Amniotic stem cell (primary cell): ENCODE results near the gene CSH1.
A peak's percentile ranks its signal among the peaks of the same experiment; 100 is the strongest.
"Not testable (repeated sequence)": the region's sequence is repeated elsewhere in the genome, so short reads cannot be mapped to it uniquely, and the experiment has no call there.

Source experiments
- DNase-seq: peaks from one replicate; lab custom pipeline; 2025; lab: John Stamatoyannopoulos, UW

The CSH1 gene

DNA sequence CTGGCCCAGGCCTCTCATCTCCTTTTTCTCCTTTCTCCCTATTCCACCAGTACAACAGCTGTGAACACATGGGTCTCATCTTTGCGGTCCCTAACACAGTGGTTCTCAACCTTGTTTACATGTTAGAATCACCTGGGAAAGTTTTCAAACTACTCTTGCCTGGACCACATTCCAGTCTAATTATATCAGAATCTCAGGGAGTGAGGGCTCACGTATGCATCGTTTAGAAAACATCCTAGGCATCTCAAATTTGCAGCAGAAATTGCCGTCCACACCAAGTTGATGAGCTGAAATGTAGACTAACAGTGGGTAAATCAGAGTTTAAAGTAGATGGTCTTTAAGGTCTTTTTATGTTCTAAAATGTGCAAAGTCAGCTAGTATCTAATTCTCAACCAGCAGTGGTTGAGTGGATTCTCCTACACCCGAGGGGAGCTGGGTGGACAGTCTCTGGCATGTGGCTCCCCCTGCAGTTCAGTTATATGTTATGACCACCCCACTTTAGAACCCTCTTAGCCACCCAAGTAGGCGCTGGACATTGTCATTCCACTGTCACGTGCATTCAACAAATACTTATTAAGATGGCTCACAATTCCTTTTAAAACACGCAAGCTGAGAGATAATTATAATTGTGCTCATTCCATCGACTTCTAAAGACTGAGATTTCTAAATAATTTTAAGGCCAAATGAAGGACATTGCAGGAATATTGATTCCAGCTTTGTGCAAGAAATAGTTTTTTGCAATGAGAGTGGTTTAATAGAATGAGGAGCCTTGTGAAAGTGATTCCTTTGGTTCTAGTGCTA, 26.7 kb downstream of the CSH1 start:
- not testable (repeated sequence) for DNase-seq

DNA sequence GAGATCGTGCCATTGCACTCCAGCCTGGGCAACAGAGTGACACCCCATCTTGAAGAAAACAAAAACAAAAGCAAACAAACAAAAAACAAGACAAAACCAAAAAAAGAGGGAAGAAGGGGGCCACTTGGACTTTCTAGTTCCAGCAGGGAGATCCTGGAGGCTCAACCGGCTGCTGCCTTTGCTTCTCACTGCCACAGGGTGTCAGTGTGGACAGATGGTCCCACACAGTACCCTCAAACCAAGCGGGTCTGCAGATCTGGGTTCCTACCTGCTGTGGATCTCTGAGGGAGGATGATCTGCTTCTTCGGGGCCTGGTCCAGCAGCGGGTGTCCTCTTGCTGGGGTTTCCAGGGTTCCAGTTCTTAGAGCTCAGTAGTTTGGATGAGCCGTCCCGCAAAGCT, 29.7 kb downstream of the CSH1 start:
- DNase-seq, result not testable (repeated sequence)

DNA sequence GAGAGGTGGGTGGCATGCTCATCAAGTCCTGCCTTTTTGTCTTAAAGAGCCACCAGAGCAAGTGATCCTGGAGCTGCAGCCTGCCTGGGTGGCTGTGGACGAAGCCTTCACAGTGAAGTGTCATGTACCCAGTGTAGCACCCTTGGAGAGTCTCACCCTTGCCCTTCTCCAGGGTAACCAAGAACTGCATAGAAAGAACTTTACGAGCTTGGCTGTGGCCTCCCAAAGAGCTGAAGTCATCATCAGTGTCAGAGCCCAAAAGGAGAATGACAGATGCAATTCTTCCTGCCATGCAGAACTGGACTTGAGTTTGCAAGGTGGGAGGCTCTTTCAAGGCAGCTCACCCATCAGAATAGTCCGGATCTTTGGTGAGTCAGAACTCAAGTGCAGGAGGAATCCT, 37.1 kb downstream of the CSH1 start:
- no peak for DNase-seq

DNA sequence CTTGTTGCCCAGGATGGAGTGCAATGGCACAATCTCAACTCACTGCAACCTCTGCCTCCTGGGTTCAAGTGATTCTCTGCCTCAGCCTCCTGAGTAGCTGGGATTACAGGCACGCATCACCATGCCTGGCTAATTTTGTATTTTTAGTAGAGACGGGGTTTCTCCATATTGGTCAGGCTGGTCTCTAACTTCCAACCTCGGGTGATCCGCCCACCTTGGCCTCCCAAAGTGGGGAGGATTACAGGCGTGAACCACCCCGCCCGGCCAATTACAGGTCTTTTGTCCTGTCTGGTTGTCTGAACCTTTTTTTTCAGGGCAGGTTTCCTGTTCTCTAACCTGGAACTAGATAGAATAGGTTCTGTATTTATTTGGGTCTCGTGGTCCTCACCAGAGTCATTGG, 39.9 kb downstream of the CSH1 start:
- not testable (repeated sequence) for DNase-seq

DNA sequence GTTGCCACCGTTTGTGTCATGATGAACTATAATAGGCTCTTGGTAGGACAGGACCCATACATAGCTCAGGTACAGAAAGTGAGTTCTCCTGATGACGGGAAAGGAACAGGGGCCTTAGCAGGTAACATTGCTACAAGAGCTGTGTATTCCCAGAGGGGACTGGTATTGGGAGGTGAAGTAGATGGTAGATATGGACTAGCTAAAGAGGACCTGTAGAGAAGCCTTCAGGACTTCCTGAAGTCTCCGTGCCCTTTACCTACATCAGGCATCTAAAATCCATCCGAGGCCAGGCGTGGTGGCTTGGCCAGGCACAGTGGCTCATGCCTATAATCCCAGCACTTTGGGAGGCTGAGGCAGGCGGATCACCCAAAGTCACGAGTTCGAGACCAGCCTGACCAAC, 41.2 kb downstream of the CSH1 start:
- no peak for DNase-seq

DNA sequence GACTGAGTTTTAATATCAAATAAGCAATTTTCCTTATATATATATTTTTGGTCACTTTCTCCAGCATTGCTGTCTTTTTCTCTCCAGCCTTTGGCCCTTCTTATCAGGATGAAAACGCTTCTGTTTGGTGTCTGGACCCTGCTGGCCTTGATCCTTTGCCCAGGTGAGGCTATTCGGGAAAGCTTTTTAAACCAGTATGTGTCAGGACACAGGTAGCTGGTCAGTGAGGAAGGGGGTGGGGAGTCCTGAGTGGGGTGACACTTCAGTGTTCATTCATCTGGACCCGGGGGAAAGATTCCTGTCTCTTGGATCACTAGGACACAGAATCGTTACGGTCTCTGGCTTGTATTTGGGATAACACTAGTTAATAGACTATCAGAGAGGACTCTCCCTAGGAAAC, 41.7 kb downstream of the CSH1 start:
- DNase-seq, result no peak

DNA sequence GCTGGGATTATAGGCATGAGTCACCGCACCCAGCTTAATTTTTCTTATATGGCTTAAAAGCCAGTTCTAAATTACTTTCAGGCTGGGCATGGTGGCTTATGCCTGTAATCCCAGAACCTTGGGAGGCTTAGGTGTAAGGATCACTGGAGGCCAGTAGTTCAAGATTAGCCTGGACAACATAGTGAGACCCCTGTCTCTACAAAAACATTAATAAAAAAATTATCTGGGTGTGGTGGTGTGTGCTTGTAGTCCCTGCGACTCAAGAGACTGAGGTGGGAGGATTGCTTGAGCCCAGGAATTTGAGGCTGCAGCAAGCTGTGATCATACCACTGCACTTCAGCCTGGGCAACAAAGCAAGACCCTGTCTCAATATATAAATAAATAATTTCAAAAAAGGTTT, 43.1 kb downstream of the CSH1 start:
- DNase-seq, result no peak

DNA sequence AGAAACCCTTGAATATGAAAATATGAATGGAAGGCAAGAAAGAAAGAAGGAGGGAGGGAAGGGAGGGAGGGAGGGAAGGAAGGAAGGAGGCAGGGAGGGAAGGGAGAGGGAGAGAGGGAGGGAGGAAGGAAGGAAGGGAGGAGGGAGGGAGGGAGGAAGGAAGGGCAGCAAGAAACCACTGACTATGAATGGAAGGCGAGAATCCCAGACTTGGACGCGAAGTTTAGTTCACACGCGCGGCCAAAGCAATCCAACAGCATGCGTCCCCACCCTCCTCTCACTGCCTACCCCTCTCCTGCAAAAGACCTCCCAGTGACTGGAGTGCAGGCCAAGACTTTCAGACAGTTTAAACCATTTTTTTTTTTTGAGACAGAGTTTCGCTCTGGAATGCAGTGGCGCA, 46.0 kb downstream of the CSH1 start:
- DNase-seq, result no peak

DNA sequence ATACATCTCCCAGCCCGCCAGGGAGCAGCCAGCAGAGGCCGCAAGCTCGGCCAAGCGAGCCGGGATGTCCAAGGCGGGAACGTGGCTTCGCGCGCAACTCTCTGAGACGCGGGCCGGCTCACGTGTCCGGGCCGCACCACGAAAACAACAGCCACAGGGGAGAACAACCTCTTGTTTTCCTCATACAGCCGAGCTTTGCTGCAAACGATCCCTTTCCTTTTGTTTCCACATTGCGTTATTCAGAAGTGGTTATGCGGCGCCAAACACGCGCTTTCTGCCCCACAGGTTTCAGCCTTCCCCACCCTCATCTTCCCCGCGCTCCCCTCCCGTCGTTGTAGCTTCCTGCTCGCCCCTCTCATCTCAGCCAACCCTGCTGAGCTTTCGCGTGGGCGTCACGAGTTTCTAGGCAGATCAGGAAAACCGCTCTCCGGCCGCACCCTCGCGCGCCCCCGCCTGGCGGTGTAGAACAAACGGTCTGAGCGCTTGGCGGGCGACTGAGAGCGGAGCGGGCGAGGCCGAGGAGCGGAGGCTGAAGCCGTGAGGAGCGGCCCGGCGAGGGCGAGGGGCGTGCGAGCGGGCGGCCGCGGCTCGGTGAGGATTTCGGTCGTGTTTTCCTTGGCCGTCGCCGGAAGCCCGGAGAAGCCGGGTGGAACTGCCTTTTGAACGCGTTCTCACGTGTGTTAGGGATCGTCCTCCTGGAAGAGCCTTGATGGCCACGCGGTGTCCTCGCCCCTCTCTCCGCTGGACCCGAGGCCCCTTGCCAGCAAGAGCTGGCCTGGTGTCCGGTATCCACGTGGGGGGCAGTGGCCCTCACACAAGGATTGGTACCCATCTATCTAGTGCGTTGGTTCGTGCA, 47.3 kb downstream of the CSH1 start:
- DNase-seq, result peak; percentile 59

DNA sequence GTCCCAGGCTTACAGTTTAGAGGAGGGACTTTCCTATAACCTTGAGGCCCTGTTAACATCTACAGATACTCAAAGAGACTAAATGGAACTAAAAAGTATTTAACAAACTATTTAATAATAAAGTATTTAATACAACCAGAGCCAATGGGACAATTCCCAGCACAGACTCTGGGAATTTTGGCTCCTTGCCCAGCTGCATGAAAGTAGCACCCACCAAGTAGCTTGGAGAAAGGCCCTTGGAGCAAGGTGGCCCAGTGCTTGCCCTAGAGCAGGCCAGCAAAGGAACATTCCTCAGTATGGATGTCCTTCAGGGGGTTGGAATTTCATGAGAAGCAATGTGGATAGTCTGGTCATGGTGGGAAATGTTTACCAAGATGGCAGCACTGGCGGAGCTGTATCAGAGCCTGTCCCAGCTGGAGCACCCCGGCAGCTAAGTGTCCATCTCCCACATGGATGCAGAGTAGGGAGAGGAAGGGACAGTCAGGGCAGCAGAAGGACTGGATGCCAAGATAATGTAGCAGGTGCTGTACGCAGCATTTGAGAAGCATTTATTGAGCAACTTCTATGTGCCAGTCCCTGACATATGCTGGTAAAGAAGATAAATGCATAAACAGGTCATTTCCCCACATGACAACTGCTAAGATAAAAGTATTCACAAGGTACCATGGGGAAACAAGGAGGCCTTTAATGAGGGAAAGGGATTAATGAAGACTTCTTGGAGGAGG, 48.7 kb downstream of the CSH1 start:
- DNase-seq, result no peak

DNA sequence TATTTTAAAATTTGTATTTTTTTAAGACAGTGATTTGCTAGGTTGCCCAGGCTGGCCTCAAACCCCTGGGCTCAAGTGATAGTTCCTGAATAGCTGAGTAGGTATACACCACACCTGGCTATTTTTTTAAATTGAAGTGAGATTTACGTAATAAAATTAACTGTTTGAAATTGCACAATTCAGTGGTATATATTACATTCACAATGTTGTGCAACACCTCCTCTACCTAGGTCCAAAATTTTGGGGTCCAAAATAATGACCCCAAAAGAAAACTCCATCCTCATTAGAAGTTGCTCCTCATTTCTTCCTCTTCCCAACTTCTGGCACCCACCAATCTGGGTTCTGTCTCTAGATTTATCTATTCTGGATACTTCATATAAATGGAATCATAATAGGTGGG, 50.9 kb downstream of the CSH1 start:
- DNase-seq, result no peak
